Gastrocnemius medialis (tissue), 4 donors: Measurements from ENCODE around the gene HAX1. TPM values are rescaled to one million over a fixed set of nuclear protein-coding genes. Genes with fewer than 3 reads are reported as not detected.

Experiments used
- ATAC-seq, 2 donors: fragments of 150-250 bp; one replicate each; pipeline ENCODE4 v1.9.1; 2016
- DNase-seq, 2 donors: peaks; one replicate each; pipeline ENCODE4 v3.0.0-alpha.2; 2019
- H3K27ac ChIP-seq, 4 donors: fragments of 200-600 bp; sonication (generic); 1 replicate in 1 of 4; 2 replicates in 3 of 4; pipeline ENCODE4 v1.5.1; 2016 to 2018; ENCODE audit warnings: mild to moderate bottlenecking in 2 of 4, moderate library complexity in 1 of 4
- H3K27me3 ChIP-seq, 3 donors: fragments of 200-600 bp; sonication (generic) in 2 of 3; 1 replicate in 1 of 3; 2 replicates in 2 of 3; pipeline versions ENCODE4 v1.5.1 to v1.6.0; 2016 to 2019; ENCODE audit warnings: mild to moderate bottlenecking in 1 of 3, moderate library complexity in 1 of 3
- H3K36me3 ChIP-seq, 2 donors: fragments of 200-600 bp; sonication (generic) in 1 of 2; one replicate each; pipeline ENCODE4 v1.5.1; 2017 to 2018
- H3K4me1 ChIP-seq, 2 donors: fragments of 200-600 bp; sonication (generic) in 1 of 2; one replicate each; pipeline ENCODE4 v1.5.1; 2016 to 2017; ENCODE audit warnings: mild to moderate bottlenecking in 2 of 2
- H3K4me3 ChIP-seq, 4 donors: fragments of 200-600 bp; sonication (generic) in 3 of 4; 1 replicate in 1 of 4; 2 replicates in 3 of 4; pipeline ENCODE4 v1.5.1; 2016 to 2019; ENCODE audit warnings: mild to moderate bottlenecking in 2 of 4
- H3K9me3 ChIP-seq, 3 donors: fragments of 200-600 bp; sonication (generic) in 2 of 3; 1 replicate in 1 of 3; 2 replicates in 2 of 3; pipeline ENCODE4 v1.5.1; 2016 to 2019
- CTCF ChIP-seq, 5 experiments: fragments of 450-650 bp in 3 of 5; fragments of 200-600 bp in 2 of 5; sonication (generic) in 2 of 5; IDR thresholded peaks in 4 of 5; conservative IDR thresholded peaks in 1 of 5; 1 replicate in 4 of 5; 2 replicates in 1 of 5; pipeline ENCODE4 v1.5.1; 2016 to 2019; ENCODE audit warnings: antibody characterized with exemption in 5 of 5, mild to moderate bottlenecking in 3 of 5, moderate library complexity in 3 of 5
- POLR2A ChIP-seq, 2 donors: fragments of 450-650 bp; IDR thresholded peaks; one replicate each; pipeline ENCODE4 v1.6.1; 2017; ENCODE audit warnings: antibody characterized with exemption in 2 of 2, mild to moderate bottlenecking in 2 of 2, moderate library complexity in 2 of 2
- in situ Hi-C, 4 donors: fragments of 200-750 bp; cut with MboI; loops; one replicate each; pipeline versions ENCODE4 v1.15.0 to v1.8.0; 2017; ENCODE audit warnings: low sequenced_read_pairs in 4 of 4
- intact Hi-C: fragments of 100-400 bp; cut with DNase I; formaldehyde crosslinking; loops from one replicate; pipeline ENCODE4 v1.15.1; 2023; ENCODE audit warnings: low total_unique reads
- total RNA-seq, 4 donors: library from RNA; depleted of rRNA; stranded (reverse); fragments of >200 nt; gene quantifications; one replicate each; pipeline versions ENCODE4 v1.1.0 to v1.2.3, GENCODE V29; 2016

The HAX1 gene
- total RNA-seq, 4 donors from 2014 or later: 145 to 205 (median 177) TPM

GRCh38 chr1:154240294-154240833, 32.1 kb upstream of the HAX1 start:
- intact Hi-C loops: no loop called here
- Histone ChIP-seq H3K36me3 (peaks cover 7 to 87% of the 10 kb centered on the region in 2 donors), H3K9me3 (no peaks in the 10 kb centered on the region), H3K4me3 (no peak overlapping the region), H3K27ac (no peak overlapping the region), H3K27me3 (no peaks in the 10 kb centered on the region), H3K4me1 (peaks cover 10 to 14% of the 10 kb centered on the region in 2 donors)
- in situ Hi-C loops: no loop called here
- no peak for TF ChIP-seq CTCF (IDR thresholded peaks at IDR 0.05 in 4 of 5, conservative IDR thresholded peaks at IDR 0.05 in 1 of 5)
- TF ChIP-seq POLR2A (IDR thresholded peaks at IDR 0.05): no peak
- no peak for DNase-seq
- no peak for ATAC-seq

DNA sequence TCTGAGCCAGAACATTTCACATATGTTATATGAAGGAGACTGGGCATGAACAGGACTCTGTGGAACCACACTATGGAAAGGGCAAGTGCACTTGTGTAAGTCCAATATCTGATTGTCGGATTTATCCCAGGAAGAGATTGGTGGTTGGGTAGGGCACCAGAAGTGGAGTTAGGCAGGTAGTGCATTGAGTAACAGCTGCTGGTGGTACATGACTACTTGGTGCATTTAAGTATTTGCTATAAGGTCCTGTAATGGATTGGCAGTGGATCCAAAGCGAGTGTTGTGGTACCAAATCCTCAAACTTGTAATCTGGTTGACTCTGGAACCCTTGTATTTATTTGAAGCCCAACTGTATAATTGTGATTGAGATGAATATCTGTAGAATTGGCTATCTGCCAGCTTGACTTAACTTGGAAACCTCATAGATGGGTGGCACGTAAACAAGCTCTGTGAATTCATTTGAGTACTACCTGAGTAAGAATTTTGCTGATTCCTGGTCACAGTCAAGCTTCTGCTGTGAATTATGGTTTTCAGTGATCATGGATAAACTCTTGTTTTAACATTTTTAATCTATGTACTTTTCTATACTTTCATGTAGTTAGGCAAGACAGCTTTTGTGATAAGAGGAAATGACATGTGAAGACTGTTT, 30.6 kb upstream of the HAX1 start:
- in situ Hi-C loops (no loop called here), intact Hi-C loops (no loop called here)
- H3K4me1 ChIP-seq: peaks cover 10 to 14% of the 10 kb centered on the region in 2 donors
- DNase-seq: no peak
- H3K4me3 ChIP-seq: no peak overlapping the region
- ATAC-seq: no peak
- H3K36me3 ChIP-seq: peaks cover 10 to 87% of the 10 kb centered on the region in 2 donors
- H3K27ac ChIP-seq: no peak overlapping the region
- H3K27me3 ChIP-seq: no peaks in the 10 kb centered on the region
- no peaks in the 10 kb centered on the region for H3K9me3 ChIP-seq
- TF ChIP-seq CTCF (IDR thresholded peaks at IDR 0.05 in 4 of 5, conservative IDR thresholded peaks at IDR 0.05 in 1 of 5) (no peak), POLR2A (IDR thresholded peaks at IDR 0.05) (no peak)

DNA sequence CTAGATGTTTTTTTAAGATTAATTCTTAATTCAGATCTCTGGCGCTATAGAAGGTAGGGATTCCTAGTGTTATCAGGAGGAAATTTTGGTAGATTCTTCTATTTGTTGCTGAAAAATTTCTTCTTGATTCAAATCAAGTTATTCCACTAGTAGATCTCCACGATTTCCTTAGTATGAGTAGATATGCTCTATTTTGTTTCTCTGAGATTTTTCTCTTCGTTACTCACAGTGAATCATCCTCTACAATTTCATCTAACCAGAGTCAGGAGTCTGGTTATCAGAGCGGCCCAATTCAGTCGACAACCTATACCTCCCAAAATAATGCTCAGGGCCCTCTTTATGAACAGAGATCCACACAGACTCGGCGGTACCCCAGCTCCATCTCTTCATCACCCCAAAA, 18.8 kb upstream of the HAX1 start:
- intact Hi-C loops: no loop called here
- no peak overlapping the region for H3K27ac ChIP-seq
- DNase-seq (no peak), ATAC-seq (no peak)
- H3K27me3 ChIP-seq: no peaks in the 10 kb centered on the region
- H3K4me3 ChIP-seq: no peak overlapping the region
- H3K36me3 ChIP-seq: peaks cover 10 to 100% of the 10 kb centered on the region in 2 donors
- no peaks in the 10 kb centered on the region for H3K4me1 ChIP-seq
- TF ChIP-seq POLR2A (IDR thresholded peaks at IDR 0.05) (no peak), CTCF (IDR thresholded peaks at IDR 0.05 in 4 of 5, conservative IDR thresholded peaks at IDR 0.05 in 1 of 5) (no peak)
- in situ Hi-C loops: loop anchor here in 1 of 4 donors (25.0 kb wide), 1 partner anchor 1409 kb away; no protein-coding TSS in a partner anchor
- no peaks in the 10 kb centered on the region for H3K9me3 ChIP-seq

DNA sequence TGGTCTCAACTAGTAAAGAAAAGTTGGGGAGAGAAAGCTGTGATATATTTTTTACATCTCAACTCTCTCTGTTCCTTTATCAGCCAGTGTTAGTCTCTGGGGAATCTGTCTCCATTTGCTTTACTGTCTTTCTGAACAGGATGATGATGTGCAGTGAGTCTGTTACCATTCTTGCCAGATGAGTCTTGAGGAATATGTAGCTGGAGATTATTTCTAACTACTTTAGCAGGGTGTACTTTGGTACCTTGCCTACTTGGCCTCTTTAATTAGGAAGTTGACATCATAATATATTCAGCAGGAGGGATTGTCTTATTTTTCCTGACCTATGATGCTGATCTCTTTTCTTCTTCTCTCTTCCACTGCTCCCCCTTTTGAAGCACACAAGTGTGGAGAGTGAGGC, 15.7 kb upstream of the HAX1 start:
- no peaks in the 10 kb centered on the region for H3K9me3 ChIP-seq
- no peak for ATAC-seq
- H3K27me3 ChIP-seq: no peaks in the 10 kb centered on the region
- in situ Hi-C loops (loop anchor here in 1 of 4 donors (25.0 kb wide), 1 partner anchor 1406 kb away; no protein-coding TSS in a partner anchor), intact Hi-C loops (no loop called here)
- H3K36me3 ChIP-seq: peaks cover 5 to 100% of the 10 kb centered on the region in 2 donors
- no peak for DNase-seq
- TF ChIP-seq POLR2A (IDR thresholded peaks at IDR 0.05): no peak
- no peak for TF ChIP-seq CTCF (IDR thresholded peaks at IDR 0.05 in 4 of 5, conservative IDR thresholded peaks at IDR 0.05 in 1 of 5)
- H3K27ac ChIP-seq: no peak overlapping the region
- no peaks in the 10 kb centered on the region for H3K4me1 ChIP-seq
- H3K4me3 ChIP-seq: no peak overlapping the region
